Omental fat pad (tissue), 4 donors: ENCODE results near the gene MAP3K6. TPM values are rescaled to one million over a fixed set of nuclear protein-coding genes. Genes with fewer than 3 reads are reported as not detected.
"Not testable (repeated sequence)": the region's sequence is repeated elsewhere in the genome, so short reads cannot be mapped to it uniquely, and the experiment has no call there.

Source experiments
- ATAC-seq: fragments of 150-250 bp; one replicate; pipeline ENCODE4 v1.9.1; 2016; ENCODE audit warnings: mild to moderate bottlenecking, moderate library complexity; ENCODE audit not compliant: low FRiP score
- DNase-seq: peaks from one replicate; pipeline ENCODE4 v3.0.0-alpha.2; 2019; ENCODE audit warnings: low spot score
- CTCF ChIP-seq, 3 donors: fragments of 450-650 bp; IDR thresholded peaks; one replicate each; pipeline ENCODE4 v1.5.1; 2016 to 2017; ENCODE audit warnings: antibody characterized with exemption in 3 of 3, mild to moderate bottlenecking in 3 of 3, moderate library complexity in 2 of 3
- total RNA-seq, 4 donors: library from RNA; depleted of rRNA; stranded (reverse); fragments of >200 nt; gene quantifications; one replicate each; pipeline ENCODE4 v1.1.0, GENCODE V29; 2016

The MAP3K6 gene
- 100 to 1,000 TPM in 1 of 4 donors, 10 to 100 TPM in 3; 26.8 to 129 (median 43.4) TPM for total RNA-seq

- DNase-seq (peak; percentile 63), ATAC-seq (peak; percentile 88)
- no peak for TF ChIP-seq CTCF (IDR thresholded peaks at IDR 0.05)
Measured at GRCh38 chr1:27366411-27367159, at the start of gene MAP3K6. TSS of gene MAP3K6 (minus strand) at chr1:27366961. CDS start at chr1:27366597, 364 bp downstream.

GRCh38 chr1:27414091-27414490 is 47.3 kb upstream of the MAP3K6 start:
- no peak for DNase-seq
- TF ChIP-seq CTCF (IDR thresholded peaks at IDR 0.05) = no peak
- ATAC-seq = no peak

- no peak for DNase-seq
- no peak for TF ChIP-seq CTCF (IDR thresholded peaks at IDR 0.05)
- peak; percentile 53 for ATAC-seq
Measured at GRCh38 chr1:27413004-27413403, 46.2 kb upstream of the MAP3K6 start.

GRCh38 chr1:27412502-27412901 is 45.7 kb upstream of the MAP3K6 start:
- TF ChIP-seq CTCF (IDR thresholded peaks at IDR 0.05) = no peak
- DNase-seq (no peak), ATAC-seq (no peak)

- no peak for TF ChIP-seq CTCF (IDR thresholded peaks at IDR 0.05)
- DNase-seq (no peak), ATAC-seq (no peak)
Measured at GRCh38 chr1:27410709-27411108, 43.9 kb upstream of the MAP3K6 start.

GRCh38 chr1:27409669-27410068 is 42.9 kb upstream of the MAP3K6 start:
- no peak for TF ChIP-seq CTCF (IDR thresholded peaks at IDR 0.05)
- ATAC-seq (no peak), DNase-seq (peak; percentile 10)

GRCh38 chr1:27408151-27408550 is 41.4 kb upstream of the MAP3K6 start:
- no peak for ATAC-seq
- DNase-seq = no peak
- no peak for TF ChIP-seq CTCF (IDR thresholded peaks at IDR 0.05)

GRCh38 chr1:27406791-27407190 is 40.0 kb upstream of the MAP3K6 start:
- DNase-seq, ATAC-seq: not testable (repeated sequence)
